Stimulated activated CD8-positive, alpha-beta memory T cell treated with anti-CD3 and anti-CD28 coated beads, Interleukin-15, amount 100 ng/mL, for 24 hours (primary cell): ENCODE measurements around the gene C10orf143.

ENCODE experiments used
- DNase-seq: peaks from one replicate; pipeline ENCODE4 v3.0.0-alpha.2; 2020; ENCODE audit warnings: low read depth

Gene C10orf143

DNA sequence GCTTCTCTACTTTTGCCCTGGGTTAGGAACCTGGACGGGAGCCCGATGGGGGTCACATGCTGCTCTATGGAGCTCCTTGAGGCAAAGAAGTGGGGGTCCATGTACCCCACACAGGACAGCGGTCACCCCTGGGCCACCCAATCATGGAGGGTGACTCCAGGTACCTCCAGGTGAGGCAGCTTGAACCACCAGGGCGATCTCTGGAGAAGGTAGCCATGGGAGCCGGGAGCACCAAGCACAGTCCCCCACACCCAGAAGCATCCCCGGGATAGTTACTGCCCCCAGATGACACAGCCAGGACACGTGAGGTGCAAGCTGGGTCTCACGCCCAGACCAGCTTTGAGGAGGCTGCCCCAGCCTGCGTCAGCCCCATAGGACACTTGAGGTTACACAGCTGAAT lies 58.4 kb downstream of the C10orf143 start:
- no peak for DNase-seq

DNA sequence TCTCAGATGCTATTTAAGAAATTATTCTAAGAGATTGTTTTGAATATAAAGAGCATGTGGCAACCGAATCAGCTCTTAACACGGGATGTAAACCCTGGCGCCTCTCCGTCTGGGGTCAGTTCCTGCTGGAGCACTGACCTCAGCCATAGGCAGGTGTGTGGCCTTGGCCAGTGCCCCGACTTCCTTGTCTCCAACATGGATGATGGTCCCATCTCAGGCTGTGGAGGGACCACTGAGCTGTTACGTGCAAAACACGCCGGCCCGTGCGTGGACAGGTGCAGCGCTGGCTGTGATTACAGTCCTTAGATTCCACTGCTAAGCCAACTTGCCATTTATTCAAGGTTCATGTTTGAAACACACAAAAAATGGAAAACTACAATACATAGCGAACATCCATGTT lies 59.9 kb downstream of the C10orf143 start:
- DNase-seq: no peak

- no peak for DNase-seq
These were observed 60.6 kb downstream of the C10orf143 start for GRCh38 chr10:130049987-130050386.

GRCh38 chr10:130049244-130049643 lies 61.4 kb downstream of the C10orf143 start:
- DNase-seq: no peak

DNA sequence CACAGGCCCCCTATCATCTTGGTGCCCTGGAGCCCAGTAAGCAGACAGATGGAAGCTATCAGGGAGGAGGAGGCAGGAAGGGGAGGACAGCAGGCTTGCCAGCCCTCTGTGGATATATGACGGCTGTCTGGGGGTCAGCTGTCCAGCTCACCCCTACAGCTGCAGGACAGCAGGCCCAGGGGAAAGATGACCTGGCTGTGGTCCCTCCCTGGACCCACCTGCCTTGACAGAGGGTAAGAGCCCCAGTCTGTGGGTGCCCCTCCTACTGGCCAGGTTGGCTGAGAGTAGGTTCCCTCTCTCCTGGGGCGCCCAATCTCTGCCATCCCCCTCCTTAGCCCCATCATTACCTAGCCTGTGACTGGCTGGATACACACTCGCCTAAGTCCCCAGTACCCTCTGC lies 62.5 kb downstream of the C10orf143 start:
- no peak for DNase-seq

DNA sequence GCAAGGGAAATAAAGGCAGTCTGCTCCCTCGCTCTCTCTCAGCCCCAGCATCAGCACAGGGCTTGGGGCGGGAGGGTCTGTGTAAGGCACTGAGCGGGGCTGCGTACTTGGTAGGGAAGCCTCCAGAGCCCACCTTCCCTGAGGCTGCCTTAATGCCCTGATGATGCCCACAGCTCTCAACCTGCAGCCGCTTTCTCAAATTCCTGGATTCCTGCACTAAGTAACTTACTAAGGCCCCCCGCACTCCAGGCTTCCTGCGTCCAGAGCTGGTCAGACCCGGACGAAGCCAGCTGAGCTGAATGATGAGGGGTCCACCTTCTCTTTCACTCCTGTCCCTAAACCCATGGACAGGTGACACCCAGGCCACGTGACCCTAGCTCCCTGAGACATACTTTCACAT lies 63.3 kb downstream of the C10orf143 start:
- DNase-seq: no peak

GRCh38 chr10:130046591-130046990 lies 64.0 kb downstream of the C10orf143 start:
- no peak for DNase-seq

DNA sequence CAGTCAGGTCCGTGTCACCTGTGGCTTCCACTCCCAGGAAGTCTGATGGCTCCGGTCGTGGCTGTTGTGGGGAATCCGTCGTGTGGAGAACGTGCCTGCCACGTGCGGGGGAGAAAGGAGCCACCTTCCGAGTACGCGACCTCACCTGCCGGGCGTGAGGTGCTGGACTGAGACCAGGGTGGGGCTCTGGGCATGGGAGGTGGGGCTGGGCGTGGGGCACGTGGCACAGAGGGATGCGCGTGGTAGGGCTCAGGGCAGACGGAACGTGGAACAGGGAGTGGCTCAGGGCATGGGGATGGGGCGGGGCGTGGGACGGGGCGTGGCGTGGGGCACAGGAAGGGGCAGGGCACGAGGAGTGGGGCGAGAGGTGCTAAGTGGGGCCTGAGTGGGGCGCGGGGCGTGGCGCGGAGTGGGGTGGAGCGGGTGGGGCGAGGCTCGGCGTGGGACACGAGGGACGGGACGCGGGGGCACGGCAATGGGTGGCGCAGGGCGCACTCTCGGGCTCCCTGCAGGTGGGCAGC lies 64.8 kb downstream of the C10orf143 start:
- DNase-seq: no peak

DNA sequence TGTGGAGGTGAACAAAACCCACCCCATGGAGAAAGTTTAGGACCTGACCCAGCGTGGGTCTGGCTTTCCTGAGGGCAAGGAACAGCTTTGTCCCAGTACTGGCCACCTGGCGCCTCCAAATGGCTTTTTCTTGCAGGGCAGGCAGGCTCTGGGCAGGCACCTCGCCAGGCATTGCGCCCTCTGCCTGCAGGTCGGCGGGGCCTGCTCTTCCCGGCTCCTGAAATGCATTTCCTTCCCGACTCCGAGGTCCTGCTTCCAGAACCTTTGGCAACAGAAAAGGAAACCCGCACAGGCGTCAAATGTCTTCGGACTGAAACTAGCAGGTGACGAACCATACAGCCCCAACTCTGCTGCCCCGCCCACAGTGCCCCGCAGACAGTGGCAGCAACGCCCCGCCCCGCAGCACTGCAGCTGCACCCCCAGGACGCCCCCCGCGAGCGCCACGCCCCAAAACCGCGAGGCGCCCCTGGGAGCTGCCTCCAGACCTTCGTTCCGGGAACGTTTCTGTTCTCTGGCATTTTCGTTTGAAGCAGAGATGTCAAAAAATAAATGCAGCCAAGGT lies 65.5 kb downstream of the C10orf143 start:
- no peak for DNase-seq

DNA sequence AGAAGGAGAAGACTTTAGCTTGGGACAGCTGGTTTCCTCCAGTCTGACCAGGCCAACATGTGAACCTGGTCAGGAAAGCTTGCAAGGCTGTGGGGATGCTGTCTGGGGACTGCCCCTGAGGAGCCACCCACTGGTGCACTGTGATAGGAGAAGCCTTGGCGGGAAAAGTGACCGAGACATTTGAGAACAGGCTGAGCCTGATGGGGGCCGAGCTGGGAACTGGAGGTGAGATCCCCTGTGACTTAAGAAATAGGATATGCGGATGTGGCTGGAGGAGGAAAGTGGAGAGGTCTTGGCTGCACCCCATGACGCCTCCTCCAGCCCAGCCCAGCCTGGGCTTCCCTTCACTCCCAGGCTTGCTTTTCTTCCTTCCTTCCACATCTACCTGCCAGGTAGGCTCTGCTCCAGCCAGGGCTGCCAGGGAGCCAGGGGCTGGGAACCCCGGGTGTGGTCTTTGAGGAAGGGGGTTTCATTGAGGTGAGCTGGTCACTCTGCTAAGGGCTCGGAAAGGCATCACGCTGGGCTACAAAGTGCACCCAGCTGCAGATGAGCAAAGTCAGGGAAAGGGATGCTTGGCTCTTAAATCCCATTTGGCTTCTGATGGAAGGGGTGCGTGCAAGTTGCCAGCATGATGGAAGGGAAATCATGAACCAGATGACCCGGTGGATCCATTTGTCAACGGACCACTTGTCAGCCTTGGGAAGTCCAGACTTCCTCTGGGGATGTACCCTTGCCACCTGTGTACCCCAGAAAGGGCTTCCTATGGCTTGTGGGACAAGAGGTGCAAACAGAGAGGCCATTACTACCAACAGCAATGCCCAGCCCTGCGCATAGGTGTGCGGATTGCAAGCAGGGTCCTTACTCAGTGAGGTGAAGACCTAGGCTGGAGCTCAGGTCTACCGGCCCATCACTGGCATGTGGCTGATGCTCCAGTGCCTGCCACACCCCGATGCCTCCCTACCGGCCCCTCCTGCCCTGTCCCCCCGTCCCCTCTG lies 66.3 kb downstream of the C10orf143 start:
- no peak for DNase-seq

DNA sequence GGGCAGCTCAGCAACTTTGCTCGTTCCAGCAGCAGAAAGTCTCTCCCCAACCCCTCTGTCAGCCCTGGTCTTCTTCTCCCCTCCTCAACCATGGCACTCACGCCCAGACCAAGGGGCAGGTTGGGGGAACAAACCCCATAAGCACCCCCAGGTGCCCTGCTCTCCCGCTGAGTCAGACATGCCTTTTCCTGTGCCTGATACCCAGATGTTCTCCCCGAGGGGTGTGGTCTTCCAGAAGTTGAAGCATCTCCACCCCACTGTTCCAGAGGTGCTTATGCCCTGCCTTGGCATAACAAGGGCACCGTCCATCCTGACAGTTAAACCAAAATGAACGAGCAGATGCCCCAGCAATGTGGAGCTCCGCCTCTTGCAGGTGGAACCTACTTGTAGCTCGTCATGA lies 67.1 kb downstream of the C10orf143 start:
- DNase-seq: no peak

GRCh38 chr10:130042381-130042780 lies 68.2 kb downstream of the C10orf143 start:
- DNase-seq: no peak

DNA sequence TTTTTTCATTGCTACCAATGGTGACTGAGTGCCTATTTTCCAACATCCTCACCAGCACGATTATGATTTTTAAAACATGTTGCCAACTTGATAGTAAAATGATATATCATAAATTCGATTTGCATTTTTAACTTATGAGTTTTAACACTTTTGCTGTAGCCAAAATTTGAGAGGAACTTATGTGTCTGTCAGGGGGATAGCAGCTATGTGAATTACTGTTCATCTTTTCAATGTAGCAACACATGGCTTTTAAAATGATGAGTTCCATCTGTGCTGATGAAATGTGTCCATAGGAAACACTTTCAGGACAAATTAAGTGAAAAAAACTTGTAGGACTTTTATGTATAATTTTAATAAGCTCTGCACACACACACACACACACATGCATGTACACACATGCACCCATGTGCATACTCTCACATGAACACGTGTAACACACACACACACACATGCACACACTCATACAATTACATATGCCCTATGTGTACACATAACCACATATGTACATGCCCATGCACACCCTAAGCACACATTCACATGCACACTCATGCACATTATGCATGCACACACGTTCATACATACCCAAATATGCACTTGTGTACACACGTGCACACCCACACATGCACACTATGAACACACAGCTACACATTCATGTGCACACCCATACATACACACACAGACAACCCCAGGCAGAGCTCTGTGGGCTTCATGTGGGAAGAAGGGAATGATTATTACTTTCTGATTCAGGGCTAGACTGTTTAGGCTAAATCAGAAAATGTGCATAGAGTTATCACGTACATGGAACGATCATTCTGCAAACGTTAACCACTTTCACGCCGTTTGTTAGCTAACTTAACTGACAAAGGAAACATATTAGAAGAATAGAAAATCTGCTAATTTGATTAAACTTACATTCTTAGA lies 68.9 kb downstream of the C10orf143 start:
- DNase-seq: no peak

DNA sequence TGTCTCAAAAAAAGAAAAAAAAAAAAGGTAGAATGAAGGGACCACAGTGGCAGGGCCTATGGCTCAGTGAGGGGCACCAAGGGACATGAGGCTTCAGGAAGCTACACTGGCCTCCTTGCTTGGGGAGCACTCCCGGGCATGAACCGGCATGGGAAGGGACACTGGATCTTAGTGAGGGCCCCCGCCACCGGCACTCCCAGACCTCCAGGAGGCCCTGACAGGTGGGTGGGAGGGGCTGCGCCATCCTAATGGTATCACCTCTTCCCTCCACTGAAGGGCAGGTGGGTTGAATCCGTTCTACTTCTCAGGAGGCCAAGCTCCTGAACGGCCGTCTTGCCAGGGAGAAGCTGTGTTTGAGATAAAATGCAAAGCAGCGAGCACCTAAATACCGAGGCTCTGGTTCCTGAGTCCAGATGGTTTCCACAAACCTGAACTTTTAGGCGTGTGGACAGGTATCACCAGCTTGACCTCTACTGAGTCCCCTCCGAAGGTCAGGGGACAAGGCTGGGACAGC lies 69.8 kb downstream of the C10orf143 start:
- no peak for DNase-seq

DNA sequence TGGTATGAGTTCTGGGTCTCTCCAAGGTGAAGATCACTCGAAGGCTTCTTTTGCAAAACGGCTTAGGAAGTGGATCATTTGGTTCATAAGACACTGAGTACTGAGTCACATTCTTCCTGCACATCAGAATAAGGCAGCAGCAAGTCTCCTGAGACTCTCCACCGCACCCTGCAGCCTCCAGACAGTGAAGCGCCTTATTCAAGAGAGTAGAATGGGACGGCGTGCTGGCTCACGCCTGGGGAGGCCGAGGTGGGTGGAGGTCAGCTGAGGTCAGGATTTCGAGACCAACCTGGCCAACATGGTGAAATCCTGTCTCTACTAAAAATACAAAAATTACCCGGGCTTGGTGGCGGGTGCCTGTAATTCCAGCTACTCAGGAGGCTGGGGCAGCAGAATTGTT lies 70.3 kb downstream of the C10orf143 start:
- DNase-seq: no peak

- no peak for DNase-seq
These were observed 71.5 kb downstream of the C10orf143 start for GRCh38 chr10:130039141-130039540.

- no peak for DNase-seq
These were observed 72.0 kb downstream of the C10orf143 start for GRCh38 chr10:130038611-130039109.

GRCh38 chr10:130038019-130038555 lies 72.5 kb downstream of the C10orf143 start:
- no peak for DNase-seq

DNA sequence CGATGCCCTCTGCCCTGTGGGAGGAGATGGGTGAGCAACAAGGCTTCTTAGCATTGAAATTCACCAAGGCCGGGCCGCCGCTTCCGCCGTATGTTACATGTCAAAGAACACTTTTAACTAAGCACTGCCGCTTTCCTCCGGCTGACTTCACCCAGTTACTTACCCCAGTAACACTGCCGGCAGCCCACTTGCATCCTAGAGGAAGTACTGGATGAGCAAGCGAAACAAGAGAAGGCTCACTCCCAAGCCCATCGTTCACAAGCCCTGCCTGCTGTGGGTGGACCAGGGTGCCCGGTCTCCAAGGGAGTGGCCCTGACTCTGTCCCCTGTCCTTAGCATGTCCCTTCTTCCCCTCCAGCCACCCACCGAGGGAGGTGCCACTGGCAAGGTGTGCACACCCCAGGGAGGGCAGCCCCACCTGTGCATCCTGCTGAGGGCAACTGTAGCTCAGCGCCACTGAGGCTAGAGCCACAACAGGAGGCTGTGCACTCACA lies 73.4 kb downstream of the C10orf143 start:
- DNase-seq: no peak

DNA sequence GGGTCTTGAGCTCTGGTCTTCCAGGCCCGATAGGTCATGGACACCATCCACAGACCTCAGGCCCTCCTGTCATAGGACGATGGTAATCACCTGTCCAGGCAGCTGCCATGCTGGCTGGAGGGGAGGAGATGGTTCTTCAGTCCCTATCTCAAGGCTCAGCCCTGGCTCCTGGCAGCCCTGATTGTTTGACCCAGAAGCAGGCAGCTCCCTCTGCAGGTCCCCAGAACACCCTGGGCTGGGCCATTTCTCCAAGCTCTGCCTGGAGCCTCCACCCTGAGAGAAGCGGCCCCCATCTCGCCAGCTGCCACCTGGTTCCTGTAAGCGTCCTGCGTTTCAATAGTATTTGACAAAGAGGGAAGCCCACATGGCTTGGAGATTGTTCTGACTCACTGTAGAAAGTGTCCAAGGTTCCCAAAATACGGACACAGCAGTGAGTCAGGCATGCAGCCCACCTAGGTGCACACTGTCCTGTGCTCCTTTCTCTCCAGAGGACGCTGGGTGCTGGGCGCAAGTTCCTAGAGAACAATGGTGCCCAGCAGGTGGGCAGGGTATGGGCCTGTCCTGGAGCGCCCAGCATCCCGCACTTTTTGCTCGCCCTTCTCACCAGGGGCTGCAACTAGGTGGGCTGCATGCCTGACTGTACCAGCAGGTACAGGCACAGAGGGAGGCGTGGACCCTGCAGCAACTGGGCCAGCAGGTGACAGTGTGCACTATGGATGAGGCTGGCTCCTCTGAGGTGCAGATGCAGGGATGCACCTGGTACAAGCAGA lies 74.1 kb downstream of the C10orf143 start:
- DNase-seq: no peak

DNA sequence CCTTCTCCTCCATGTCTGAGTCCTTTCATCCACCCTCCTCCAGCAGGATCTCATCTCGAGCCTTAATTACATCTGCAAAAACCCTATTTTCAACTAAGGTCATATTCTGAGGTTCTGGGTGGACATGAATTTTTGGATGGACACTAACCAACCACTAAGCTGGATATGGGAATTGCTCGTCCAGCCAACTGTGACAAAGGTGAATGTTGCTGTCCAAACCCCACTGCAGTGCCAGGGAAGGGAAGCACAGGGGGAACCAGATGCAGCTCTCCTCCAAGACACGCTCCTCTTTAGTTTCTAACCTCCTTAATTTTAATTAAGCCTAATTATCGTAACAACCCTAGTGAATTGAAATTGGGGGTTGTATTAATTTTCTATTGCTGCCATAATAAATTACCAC lies 81.4 kb downstream of the C10orf143 start:
- no peak for DNase-seq
